Measurements from ENCODE around the gene HOXC6.

The HOXC6 gene

GRCh38 chr12:53990311-53991076, 37.7 kb upstream of the HOXC6 start:
- DNase-seq, result no peak

GRCh38 chr12:53991077-53991460, 37.2 kb upstream of the HOXC6 start:
- DNase-seq, result no peak

- no peak for DNase-seq
Measured at GRCh38 chr12:53992377-53992889, 35.8 kb upstream of the HOXC6 start.

- no peak for DNase-seq
Measured at GRCh38 chr12:53993162-53994008, 34.9 kb upstream of the HOXC6 start.

GRCh38 chr12:53994009-53994263, 34.3 kb upstream of the HOXC6 start:
- DNase-seq, result no peak

- no peak for DNase-seq
Measured at GRCh38 chr12:53994264-53995001, 33.8 kb upstream of the HOXC6 start.

GRCh38 chr12:53995002-53995377, 33.2 kb upstream of the HOXC6 start:
- peak; percentile 49 for DNase-seq

- peak; percentile 34 for DNase-seq
Measured at GRCh38 chr12:53995378-53996239, 32.6 kb upstream of the HOXC6 start.

- DNase-seq, result no peak
Measured at GRCh38 chr12:53996240-53997203, 31.7 kb upstream of the HOXC6 start.

GRCh38 chr12:53997204-53998109, 30.8 kb upstream of the HOXC6 start:
- DNase-seq, result no peak

GRCh38 chr12:53998110-53998899, 29.9 kb upstream of the HOXC6 start:
- no peak for DNase-seq

GRCh38 chr12:53998900-53999236, 29.4 kb upstream of the HOXC6 start:
- no peak for DNase-seq

GRCh38 chr12:53999559-54000115, 28.6 kb upstream of the HOXC6 start:
- no peak for DNase-seq

- DNase-seq, result no peak
Measured at GRCh38 chr12:54000116-54001114, 27.8 kb upstream of the HOXC6 start, which contains the start of gene HOXC9. Gene HOXC9 (plus strand): TSS chr12:54000161. CDS start chr12:54000189, 28 bp downstream.

- DNase-seq, result no peak
Measured at GRCh38 chr12:54001283-54002187, 26.7 kb upstream of the HOXC6 start.

GRCh38 chr12:54002278-54002914, 25.8 kb upstream of the HOXC6 start:
- DNase-seq, result no peak

Measured in CD4-positive, alpha-beta T cell treated with Interleukin-6 for 4 hours (primary cell).